ENCODE measurements around the gene PUS10.

DNA sequence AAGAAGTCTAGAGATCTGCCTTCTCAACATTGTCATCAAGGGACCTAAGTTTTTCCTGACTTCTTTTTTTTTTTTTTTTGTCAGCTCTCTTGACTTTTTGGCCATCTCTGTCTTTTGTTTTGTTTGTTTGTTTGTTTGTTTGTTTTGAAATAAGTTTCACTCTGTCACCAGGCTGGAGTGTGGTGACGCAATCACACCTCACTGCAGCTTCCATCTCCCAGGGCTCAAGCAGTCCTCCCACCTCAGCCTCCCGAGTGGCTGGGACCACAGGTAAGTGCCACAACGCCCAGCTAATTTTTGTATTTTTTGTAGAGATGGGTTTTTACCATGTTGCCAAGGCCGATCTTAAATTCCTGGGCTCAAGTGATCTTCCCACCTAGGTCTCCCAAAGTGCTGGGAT is 5.6 kb upstream of the PUS10 start:
- TF ChIP-seq, protein P1, sequence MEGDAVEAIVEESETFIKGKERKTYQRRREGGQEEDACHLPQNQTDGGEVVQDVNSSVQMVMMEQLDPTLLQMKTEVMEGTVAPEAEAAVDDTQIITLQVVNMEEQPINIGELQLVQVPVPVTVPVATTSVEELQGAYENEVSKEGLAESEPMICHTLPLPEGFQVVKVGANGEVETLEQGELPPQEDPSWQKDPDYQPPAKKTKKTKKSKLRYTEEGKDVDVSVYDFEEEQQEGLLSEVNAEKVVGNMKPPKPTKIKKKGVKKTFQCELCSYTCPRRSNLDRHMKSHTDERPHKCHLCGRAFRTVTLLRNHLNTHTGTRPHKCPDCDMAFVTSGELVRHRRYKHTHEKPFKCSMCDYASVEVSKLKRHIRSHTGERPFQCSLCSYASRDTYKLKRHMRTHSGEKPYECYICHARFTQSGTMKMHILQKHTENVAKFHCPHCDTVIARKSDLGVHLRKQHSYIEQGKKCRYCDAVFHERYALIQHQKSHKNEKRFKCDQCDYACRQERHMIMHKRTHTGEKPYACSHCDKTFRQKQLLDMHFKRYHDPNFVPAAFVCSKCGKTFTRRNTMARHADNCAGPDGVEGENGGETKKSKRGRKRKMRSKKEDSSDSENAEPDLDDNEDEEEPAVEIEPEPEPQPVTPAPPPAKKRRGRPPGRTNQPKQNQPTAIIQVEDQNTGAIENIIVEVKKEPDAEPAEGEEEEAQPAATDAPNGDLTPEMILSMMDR (IDR thresholded peaks at IDR 0.05), result no peak
- no peak for TF ChIP-seq POLR2A (IDR thresholded peaks at IDR 0.05)

Data from testis (tissue), 2 donors.